GM12878 (cell line): ENCODE measurements around the gene MAPKBP1. TPM values are rescaled to one million over a fixed set of nuclear protein-coding genes. Genes with fewer than 3 reads are reported as not detected.

Source experiments
- ATAC-seq: fragments of 200-7000 bp; cut with Tn5 transposase; 3 replicates; pipeline ENCODE4 v1.9.1; 2020; ENCODE audit warnings: mild to moderate bottlenecking, moderate library complexity
- BruUV-seq: library from RNA; stranded (reverse); fragments of 400-500 nt; replicated peaks from 2 replicates; lab custom pipeline; 2021; lab: Mats Ljungman, UMichigan
- CTCF ChIA-PET: fragments of 300-600 bp; sonication (Branson Sonifier 250); formaldehyde crosslinking; extraction: SDS; loops from one replicate; lab custom pipeline; 2021; ENCODE audit warnings: inconsistent platforms; lab: Yijun Ruan, JAX
- POLR2A ChIA-PET: fragments of 350-600 bp; formaldehyde crosslinking; extraction: SDS; loops from one replicate; lab custom pipeline; 2021; ENCODE audit warnings: inconsistent platforms; lab: Charles Lee
- RAD21 ChIA-PET: fragments of 300-600 bp; sonication (Branson Sonifier 250); formaldehyde crosslinking; loops from one replicate; lab custom pipeline; 2023; ENCODE audit warnings: antibody characterized with exemption; ENCODE audit not compliant: unreplicated experiment; lab: Charles Lee
- SMC1A ChIA-PET: fragments of 300-600 bp; sonication (Branson Sonifier 250); formaldehyde crosslinking; loops from one replicate; lab custom pipeline; 2023; ENCODE audit not compliant: unreplicated experiment, uncharacterized antibody; lab: Charles Lee
- DNase-seq: peaks from one replicate; pipeline ENCODE4 v3.0.0-alpha.2; 2011; ENCODE audit warnings: low read depth, low spot score
- FAIRE-seq: peaks from 3 replicates; lab custom pipeline; 2011; peaks lifted over from hg19 to GRCh38; lab: Jason Lieb, UNC
- H2AFZ ChIP-seq: 2 replicates; pipeline ENCODE4 v1.6.0; 2011; ENCODE audit warnings: low read depth, low read length, control low read depth; ENCODE audit not compliant: control insufficient read depth
- H3K27ac ChIP-seq: 2 replicates; pipeline ENCODE4 v1.5.1; 2011; ENCODE audit warnings: control low read depth; ENCODE audit not compliant: control insufficient read depth, insufficient read depth
- H3K27me3 ChIP-seq, 2 experiments: replicated peaks in 1 of 2; 2 replicates each; pipeline versions ENCODE4 v1.6.0 to v1.6.1; 2011; ENCODE audit warnings: low read length in 1 of 2; ENCODE audit not compliant: control insufficient read depth in 2 of 2, insufficient read depth in 2 of 2
- H3K36me3 ChIP-seq, 2 experiments: 2 replicates each; pipeline ENCODE4 v1.5.1; 2011; ENCODE audit warnings: low read length in 1 of 2; ENCODE audit not compliant: control insufficient read depth in 2 of 2, insufficient read depth in 2 of 2
- H3K4me1 ChIP-seq: 2 replicates; pipeline ENCODE4 v1.6.1; 2011; ENCODE audit warnings: mild to moderate bottlenecking, low read length, moderate library complexity, mixed read lengths; ENCODE audit not compliant: control insufficient read depth, insufficient read depth
- H3K4me2 ChIP-seq: 2 replicates; pipeline ENCODE4 v1.6.0; 2011; ENCODE audit warnings: control low read depth; ENCODE audit not compliant: control insufficient read depth, insufficient read depth
- H3K4me3 ChIP-seq: fragments of 200-600 bp; sonication (generic); 2 replicates; pipeline ENCODE4 v1.5.1; 2016
- H3K79me2 ChIP-seq: 2 replicates; pipeline ENCODE4 v1.6.0; 2011; ENCODE audit warnings: low read length; ENCODE audit not compliant: control insufficient read depth, insufficient read depth
- H3K9ac ChIP-seq: 2 replicates; pipeline ENCODE4 v1.8.0; 2011; ENCODE audit warnings: low read length, control low read depth, mixed read lengths; ENCODE audit not compliant: control insufficient read depth, insufficient read depth
- H3K9me3 ChIP-seq: replicated peaks from 3 replicates; pipeline ENCODE4 v1.5.1; 2011; ENCODE audit warnings: mild to moderate bottlenecking, low read length; ENCODE audit not compliant: control insufficient read depth, insufficient read depth
- H4K20me1 ChIP-seq: 2 replicates; pipeline ENCODE4 v1.6.0; 2011; ENCODE audit not compliant: control insufficient read depth, insufficient read depth
- WGBS: methylation state at CpG from one replicate; pipeline ENCODE4 v1.1.6; 2016; ENCODE audit warnings: low lambda C conversion rate; ENCODE audit not compliant: insufficient replicate concordance, insufficient coverage; ENCODE audit errors: missing lambda C conversion rate; 5-methylcytosine and 5-hydroxymethylcytosine counted together
- in situ Hi-C: fragments of 300-500 bp; cut with MboI; formaldehyde crosslinking; loops from 9 replicates; pipeline ENCODE4 v1.14.3; 2018; ENCODE audit warnings: mixed read lengths
- intact Hi-C: fragments of 100-400 bp; cut with micrococcal nuclease; formaldehyde crosslinking; loops from one replicate; pipeline ENCODE4 v1.14.2; 2022; ENCODE audit not compliant: unreplicated experiment
- polyA plus RNA-seq, 11 experiments: library from polyadenylated mRNA; depleted of rRNA in 4 of 11; unstranded in 6 of 11; stranded (reverse) in 5 of 11; fragments of >200 nt; fragmentation: Nextera tagmentation in 4 of 11; fragmentation: Illumina TruSeq in 1 of 11; extraction: Ambion mirVana in 4 of 11; extraction: Trizol in 1 of 11; gene quantifications; 1 replicate in 1 of 11; 2 replicates in 10 of 11; pipeline versions ENCODE4 v1.2.1 to v1.2.3, GENCODE V29; 2011 to 2016; ENCODE audit warnings: inconsistent platforms in 2 of 11, missing spikeins in 2 of 11, low read depth in 1 of 11
- total RNA-seq, 4 experiments: library from RNA; depleted of rRNA in 3 of 4; stranded (reverse); fragments of >200 nt in 3 of 4; fragmentation: Illumina TruSeq in 1 of 4; extraction: Trizol in 1 of 4; gene quantifications; 2 replicates each; pipeline versions ENCODE4 v1.2.1 to v1.2.3, GENCODE V29; 2013 to 2021
- TF ChIP-seq, protein P1 (sequence below): fragments of 450-650 bp; formaldehyde crosslinking; IDR thresholded peaks from 2 replicates; pipeline ENCODE4 v1.5.0; 2022; ENCODE audit warnings: mild to moderate bottlenecking, missing genetic modification characterization

MAPKBP1 gene
- total and polyA plus RNA-seq, 10 of the 15 experiments (the other 5 are each of a cell fraction or from before 2014, with no cell fraction given) = 0.44 to 19.0 (median 7.3) TPM

DNA sequence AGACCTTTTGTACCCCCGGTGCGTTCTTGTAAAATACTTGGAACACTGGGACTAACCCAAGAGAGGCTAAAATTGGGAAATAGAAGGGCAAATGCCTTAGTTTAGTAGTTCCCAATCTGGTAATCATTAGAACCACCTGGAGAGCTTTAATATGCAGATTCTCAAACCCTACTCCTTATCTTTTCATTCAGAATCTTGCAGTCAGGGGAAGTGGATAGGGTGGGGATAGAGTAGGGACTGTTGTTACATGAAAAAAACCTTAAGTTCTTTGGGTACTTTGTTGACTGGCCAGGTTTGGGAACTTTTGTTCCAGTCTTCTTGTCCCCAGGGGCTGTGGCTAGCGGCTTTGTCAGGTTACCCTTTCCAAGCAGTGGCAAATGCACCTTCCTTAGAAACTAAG, 15.9 kb downstream of the MAPKBP1 start:
- POLR2A ChIA-PET = interaction anchor here (1.6 to 12.8 kb wide), 2 partner anchors 10 to 12 kb away, joined by 6 to 170 read pairs; partner anchors contain the start of gene MAPKBP1
- Histone ChIP-seq H3K27me3 (no peaks in the 10 kb centered on the region), H3K27ac (no peak overlapping the region), H3K9ac (no peak overlapping the region), H3K4me2 (peak overlapping the region; percentile 67), H3K9me3 (no peaks in the 10 kb centered on the region), H3K4me3 (no peak overlapping the region), H3K4me1 (peaks cover 29% of the 10 kb centered on the region), H3K36me3 (no peaks in the 10 kb centered on the region; a peak in 1 of 4 replicates), H4K20me1 (no peaks in the 10 kb centered on the region)
- RAD21 ChIA-PET = interaction anchor here (12.8 kb wide), 1 partner anchor 14 kb away, joined by 169 read pairs; the partner anchor contains the start of gene MAPKBP1
- no TSS peak for BruUV-seq
- SMC1A ChIA-PET = interaction anchor here (1.5 to 12.8 kb wide), 4 partner anchors 9 to 179 kb away, joined by 3 to 189 read pairs (median 6); partner anchors contain the start of gene MAPKBP1
- DNase-seq (no peak), FAIRE-seq (no peak)
- CTCF ChIA-PET = interaction anchor here (2.0 to 12.6 kb wide), 2 partner anchors 15 to 21 kb away, joined by 9 to 179 read pairs; partner anchors contain the start of gene MAPKBP1
- WGBS = 100% methylated on average over 3 of the region's 3 CpGs
- intact Hi-C loops = loop anchor here (2.0 kb wide), 1 partner anchor 15 kb away; the partner anchor contains the start of gene MAPKBP1
- TF ChIP-seq, protein P1, sequence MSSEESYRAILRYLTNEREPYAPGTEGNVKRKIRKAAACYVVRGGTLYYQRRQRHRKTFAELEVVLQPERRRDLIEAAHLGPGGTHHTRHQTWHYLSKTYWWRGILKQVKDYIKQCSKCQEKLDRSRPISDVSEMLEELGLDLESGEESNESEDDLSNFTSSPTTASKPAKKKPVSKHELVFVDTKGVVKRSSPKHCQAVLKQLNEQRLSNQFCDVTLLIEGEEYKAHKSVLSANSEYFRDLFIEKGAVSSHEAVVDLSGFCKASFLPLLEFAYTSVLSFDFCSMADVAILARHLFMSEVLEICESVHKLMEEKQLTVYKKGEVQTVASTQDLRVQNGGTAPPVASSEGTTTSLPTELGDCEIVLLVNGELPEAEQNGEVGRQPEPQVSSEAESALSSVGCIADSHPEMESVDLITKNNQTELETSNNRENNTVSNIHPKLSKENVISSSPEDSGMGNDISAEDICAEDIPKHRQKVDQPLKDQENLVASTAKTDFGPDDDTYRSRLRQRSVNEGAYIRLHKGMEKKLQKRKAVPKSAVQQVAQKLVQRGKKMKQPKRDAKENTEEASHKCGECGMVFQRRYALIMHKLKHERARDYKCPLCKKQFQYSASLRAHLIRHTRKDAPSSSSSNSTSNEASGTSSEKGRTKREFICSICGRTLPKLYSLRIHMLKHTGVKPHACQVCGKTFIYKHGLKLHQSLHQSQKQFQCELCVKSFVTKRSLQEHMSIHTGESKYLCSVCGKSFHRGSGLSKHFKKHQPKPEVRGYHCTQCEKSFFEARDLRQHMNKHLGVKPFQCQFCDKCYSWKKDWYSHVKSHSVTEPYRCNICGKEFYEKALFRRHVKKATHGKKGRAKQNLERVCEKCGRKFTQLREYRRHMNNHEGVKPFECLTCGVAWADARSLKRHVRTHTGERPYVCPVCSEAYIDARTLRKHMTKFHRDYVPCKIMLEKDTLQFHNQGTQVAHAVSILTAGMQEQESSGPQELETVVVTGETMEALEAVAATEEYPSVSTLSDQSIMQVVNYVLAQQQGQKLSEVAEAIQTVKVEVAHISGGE (CRISPR knock-in tag) = no peak
- TF ChIP-seq, all 136 proteins: peak for 0
- Histone ChIP-seq H2AFZ (no peak overlapping the region), H3K79me2 (peaks cover 24% of the 10 kb centered on the region)
- ATAC-seq = no peak; the same call in 2 of the 3 replicates
- in situ Hi-C loops = no loop called here
